HFFc6 (cell line): ENCODE data around the gene TYRO3. TPM values are rescaled to one million over a fixed set of nuclear protein-coding genes. Genes with fewer than 3 reads are reported as not detected.

ENCODE experiments used
- DNase-seq: peaks from one replicate; pipeline ENCODE4 v3.0.0-alpha.2; 2018
- H3K27ac Mint-ChIP-seq: 2 replicates; pipeline ENCODE4 v1.8.0; 2020; ENCODE audit warnings: mild to moderate bottlenecking, mixed read lengths
- H3K27me3 Mint-ChIP-seq: 2 replicates; pipeline ENCODE4 v1.8.0; 2021; ENCODE audit warnings: mild to moderate bottlenecking, moderate library complexity, mixed read lengths; ENCODE audit not compliant: insufficient read depth
- H3K36me3 Mint-ChIP-seq: 2 replicates; pipeline ENCODE4 v1.8.0; 2021; ENCODE audit warnings: low read depth, mixed read lengths
- H3K4me1 Mint-ChIP-seq: 2 replicates; pipeline ENCODE4 v1.8.0; 2020; ENCODE audit warnings: low read depth, mixed read lengths
- H3K4me3 Mint-ChIP-seq: 2 replicates; pipeline ENCODE4 v1.8.0; 2020; ENCODE audit warnings: mild to moderate bottlenecking, moderate library complexity, mixed read lengths
- H3K9me3 Mint-ChIP-seq: 2 replicates; pipeline ENCODE4 v1.8.0; 2020; ENCODE audit warnings: mild to moderate bottlenecking, mixed read lengths
- total RNA-seq, 6 experiments: library from RNA; stranded (reverse); fragmentation: NEBNext Ultra II Directional; extraction: Animal tissue kit (Norgen Biotek cat#: 25700); gene quantifications; 2 replicates in 1 of 6; 3 replicates in 5 of 6; pipeline ENCODE4 v1.2.3, GENCODE V29; 2021
- TF ChIP-seq, protein P1 (sequence below): fragments of 200-600 bp; sonication (generic); IDR thresholded peaks from 2 replicates; pipeline ENCODE4 v1.5.0; 2021; ENCODE audit warnings: antibody characterized with exemption, mild to moderate bottlenecking

Gene TYRO3
- total RNA-seq, 6 experiments from 2014 or later, result 16.6 to 27.6 (median 21.9) TPM

DNA sequence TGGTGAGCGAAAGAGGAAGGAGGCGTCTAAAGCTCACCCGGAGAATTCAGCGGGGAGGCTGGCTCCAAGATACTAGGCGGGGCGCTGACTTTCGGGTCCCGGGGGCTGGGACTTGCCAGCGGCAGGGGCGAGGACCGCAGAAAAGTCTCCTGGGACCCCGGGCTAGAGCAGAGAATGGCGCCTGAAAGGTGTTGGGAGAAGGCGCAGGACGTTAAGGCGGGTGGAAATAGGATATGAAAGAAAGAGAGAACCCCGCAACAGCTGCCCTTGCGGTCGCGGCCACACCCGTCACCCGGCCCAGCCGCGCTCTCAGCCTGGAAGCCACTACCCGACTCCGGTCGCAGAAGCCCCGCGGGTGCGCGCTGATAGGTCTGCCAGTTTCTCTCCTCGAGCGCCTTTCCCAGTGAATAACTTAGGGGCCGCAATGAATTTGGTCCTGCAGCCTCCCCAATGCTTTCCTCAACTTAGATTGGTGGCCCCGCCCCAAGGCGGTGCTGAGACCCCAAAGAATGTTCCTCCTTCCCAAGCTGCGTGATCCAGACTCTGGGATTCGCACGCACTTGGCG lies 46.0 kb upstream of the TYRO3 start:
- Mint-ChIP-seq H3K27ac (no peak overlapping the region), H3K4me1 (peaks cover 21% of the 10 kb centered on the region), H3K27me3 (peaks cover 18% of the 10 kb centered on the region), H3K4me3 (peak overlapping the region; percentile 82), H3K36me3 (no peaks in the 10 kb centered on the region; the same call in 1 of the 2 replicates), H3K9me3 (no peaks in the 10 kb centered on the region)
- TF ChIP-seq, protein P1, sequence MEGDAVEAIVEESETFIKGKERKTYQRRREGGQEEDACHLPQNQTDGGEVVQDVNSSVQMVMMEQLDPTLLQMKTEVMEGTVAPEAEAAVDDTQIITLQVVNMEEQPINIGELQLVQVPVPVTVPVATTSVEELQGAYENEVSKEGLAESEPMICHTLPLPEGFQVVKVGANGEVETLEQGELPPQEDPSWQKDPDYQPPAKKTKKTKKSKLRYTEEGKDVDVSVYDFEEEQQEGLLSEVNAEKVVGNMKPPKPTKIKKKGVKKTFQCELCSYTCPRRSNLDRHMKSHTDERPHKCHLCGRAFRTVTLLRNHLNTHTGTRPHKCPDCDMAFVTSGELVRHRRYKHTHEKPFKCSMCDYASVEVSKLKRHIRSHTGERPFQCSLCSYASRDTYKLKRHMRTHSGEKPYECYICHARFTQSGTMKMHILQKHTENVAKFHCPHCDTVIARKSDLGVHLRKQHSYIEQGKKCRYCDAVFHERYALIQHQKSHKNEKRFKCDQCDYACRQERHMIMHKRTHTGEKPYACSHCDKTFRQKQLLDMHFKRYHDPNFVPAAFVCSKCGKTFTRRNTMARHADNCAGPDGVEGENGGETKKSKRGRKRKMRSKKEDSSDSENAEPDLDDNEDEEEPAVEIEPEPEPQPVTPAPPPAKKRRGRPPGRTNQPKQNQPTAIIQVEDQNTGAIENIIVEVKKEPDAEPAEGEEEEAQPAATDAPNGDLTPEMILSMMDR, result no peak
- no peak for DNase-seq

DNA sequence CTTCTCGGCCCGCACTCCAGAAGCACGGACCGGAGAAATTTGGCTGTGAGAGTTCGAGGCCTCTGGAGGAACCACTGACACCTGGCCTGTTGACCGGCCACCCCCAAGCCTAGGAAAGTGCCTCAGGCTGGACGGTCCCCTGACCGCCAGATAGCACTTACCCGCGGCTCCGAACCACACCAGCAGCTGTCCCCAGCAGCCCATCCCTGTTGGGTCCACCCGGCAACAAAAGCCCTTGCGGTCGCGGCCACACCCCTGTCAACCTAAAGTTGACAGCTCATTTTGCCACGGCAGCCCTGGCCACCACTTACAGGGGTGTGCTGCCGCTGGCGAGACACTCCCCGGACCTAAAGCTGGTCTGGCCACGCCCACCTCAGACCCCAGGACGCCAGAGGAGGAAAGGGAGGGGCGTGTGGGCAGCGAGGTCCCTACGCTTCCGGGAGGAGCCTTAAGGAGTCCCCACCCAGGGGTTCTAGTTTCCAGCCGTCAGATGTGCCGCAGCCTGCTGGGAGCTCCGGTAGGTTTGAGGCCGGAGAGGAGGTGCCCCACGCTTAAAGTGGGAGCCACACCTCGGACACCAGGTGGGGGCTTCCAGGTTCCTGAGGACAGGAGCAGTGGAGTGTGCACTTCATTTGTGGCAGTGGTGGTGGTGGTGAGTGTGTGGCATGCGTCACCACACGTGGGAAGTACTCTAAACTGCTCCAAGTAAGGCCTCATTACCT lies 45.3 kb upstream of the TYRO3 start, which contains the start of gene LTK:
LTK (minus strand) TSS at position 322 of the 722 bp plus-strand sequence; CDS start at position 204, 118 bp downstream.
- Mint-ChIP-seq H3K4me1 (peaks cover 21% of the 10 kb centered on the region), H3K9me3 (no peaks in the 10 kb centered on the region), H3K36me3 (no peaks in the 10 kb centered on the region; the same call in 1 of the 2 replicates), H3K27ac (no peak within 1 kb of the TSS), H3K27me3 (peaks cover 16% of the 10 kb centered on the region), H3K4me3 (peak within 1 kb of the TSS; percentile 82)
- TF ChIP-seq, protein P1, result no peak
- DNase-seq, result no peak

DNA sequence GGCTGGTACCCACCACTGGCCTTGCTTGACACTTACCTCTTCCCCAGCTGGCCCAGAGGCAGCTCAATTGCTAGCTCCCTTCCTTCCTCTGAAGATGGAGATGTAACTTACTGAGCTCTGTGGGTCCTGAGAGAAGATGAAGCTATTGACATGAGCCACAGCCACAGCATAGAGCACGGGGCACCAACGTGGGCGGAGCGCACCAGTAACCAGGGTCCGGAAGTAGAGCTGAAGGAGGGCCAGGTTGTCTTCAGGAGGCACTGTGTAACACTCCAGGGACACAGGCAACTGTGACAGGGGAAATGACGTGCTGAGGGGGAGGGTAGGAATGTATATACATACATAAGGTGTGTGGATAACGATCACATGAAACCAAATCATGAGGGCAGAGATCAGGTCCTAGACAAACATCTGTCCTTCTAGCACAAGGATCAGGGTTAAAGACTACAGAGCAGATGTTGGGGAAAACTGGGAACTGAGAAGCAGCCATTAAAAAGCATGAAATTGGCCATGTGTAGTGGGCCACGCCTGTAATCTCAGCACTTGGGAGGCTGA lies 41.0 kb upstream of the TYRO3 start:
- Mint-ChIP-seq H3K27ac (no peak overlapping the region; the same call in 1 of the 2 replicates), H3K4me1 (peaks cover 13% of the 10 kb centered on the region), H3K4me3 (no peak overlapping the region), H3K27me3 (peaks cover 3% of the 10 kb centered on the region), H3K9me3 (no peaks in the 10 kb centered on the region), H3K36me3 (peaks cover 10% of the 10 kb centered on the region; the same call in 1 of the 2 replicates)
- DNase-seq, result no peak
- TF ChIP-seq, protein P1, result no peak

DNA sequence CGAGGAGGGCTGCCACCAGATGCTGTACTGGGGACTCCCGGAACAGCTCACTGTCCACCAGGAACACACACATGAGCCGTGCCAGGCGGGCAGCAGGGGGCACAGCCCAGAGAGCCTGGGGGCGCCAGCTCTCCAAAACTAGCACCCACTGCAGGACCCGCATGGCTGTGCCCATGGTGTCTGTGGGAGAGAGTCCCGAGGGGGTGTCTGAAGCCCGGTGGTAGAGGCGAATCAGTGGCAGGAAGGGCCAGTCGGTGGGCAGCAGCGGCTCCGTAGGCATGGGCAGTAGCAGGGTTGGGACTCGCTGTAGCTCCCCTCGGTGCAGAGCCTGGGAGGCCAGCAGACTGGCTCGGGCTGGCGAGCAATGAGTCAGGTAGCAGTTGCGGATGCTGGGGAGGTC lies 38.4 kb upstream of the TYRO3 start:
- H3K36me3 Mint-ChIP-seq, result peaks cover 10% of the 10 kb centered on the region; the same call in 1 of the 2 replicates
- H3K4me3 Mint-ChIP-seq, result no peak overlapping the region
- DNase-seq, result no peak
- H3K4me1 Mint-ChIP-seq, result peaks cover 5% of the 10 kb centered on the region; the same call in 1 of the 2 replicates
- no peaks in the 10 kb centered on the region for H3K9me3 Mint-ChIP-seq
- no peak overlapping the region for H3K27ac Mint-ChIP-seq
- TF ChIP-seq, protein P1, result no peak
- H3K27me3 Mint-ChIP-seq, result peaks cover 1% of the 10 kb centered on the region

DNA sequence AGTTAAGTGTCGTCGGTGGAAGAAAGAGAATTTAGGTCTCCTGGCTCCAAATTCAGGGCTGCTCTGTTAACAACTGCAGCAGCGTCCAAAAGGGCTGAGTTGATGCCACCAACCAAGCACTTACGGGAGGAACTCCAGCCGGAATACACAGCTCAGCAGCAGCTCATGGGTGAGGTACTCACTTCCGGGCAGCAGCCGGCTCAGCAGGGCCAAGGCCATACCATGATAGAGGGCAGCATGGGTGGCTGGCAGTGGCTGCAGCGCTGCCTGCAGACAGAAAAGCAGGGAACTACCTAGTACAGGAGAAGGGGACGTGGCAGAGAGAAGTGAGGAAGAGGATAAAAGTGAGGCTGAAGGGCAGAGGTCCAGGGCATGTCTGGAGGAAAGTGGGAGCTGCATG lies 37.4 kb upstream of the TYRO3 start:
- Mint-ChIP-seq H3K4me1 (peaks cover 5% of the 10 kb centered on the region; the same call in 1 of the 2 replicates), H3K36me3 (0 out of 2 replicates have a peak, but pooled peaks cover 16% of the 10 kb centered on the region), H3K4me3 (no peak overlapping the region), H3K9me3 (no peaks in the 10 kb centered on the region), H3K27ac (no peak overlapping the region), H3K27me3 (peaks cover 1% of the 10 kb centered on the region)
- TF ChIP-seq, protein P1, result no peak
- DNase-seq, result no peak
